ENCODE measurements around the gene ELOB.
A peak's percentile ranks its signal among the peaks of the same experiment; 100 is the strongest.

ELOB gene

GRCh38 chr16:2811703-2812471 is 34.8 kb upstream of the ELOB start:
- no peak for DNase-seq (ENCODE audit: low read depth in 2 of 3, low spot score in 1 of 3)

DNA sequence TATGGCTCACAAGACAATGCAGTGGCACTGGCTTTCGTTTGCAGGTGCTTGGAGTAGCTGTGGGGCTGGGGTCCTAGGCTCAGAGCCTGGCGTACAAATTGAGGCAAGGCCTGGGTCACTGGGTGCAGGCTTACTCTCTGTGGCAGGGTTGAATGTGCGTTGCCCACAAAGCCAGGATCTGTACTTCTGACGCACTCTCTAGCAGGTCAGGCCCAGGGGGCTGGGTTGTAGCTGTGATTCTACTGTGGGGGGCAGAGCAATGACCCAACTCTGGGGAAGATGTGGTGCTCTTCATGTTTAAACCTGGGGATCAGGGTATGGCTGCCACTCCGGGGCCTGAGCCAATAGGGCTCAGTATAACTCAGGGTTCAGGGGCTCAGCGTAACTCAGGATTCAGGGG is 33.6 kb upstream of the ELOB start:
- DNase-seq (ENCODE audit: low read depth in 2 of 3, low spot score in 1 of 3) = no peak

GRCh38 chr16:2809149-2809760 is 32.2 kb upstream of the ELOB start:
- DNase-seq (ENCODE audit: low read depth in 2 of 3, low spot score in 1 of 3) = no peak

DNA sequence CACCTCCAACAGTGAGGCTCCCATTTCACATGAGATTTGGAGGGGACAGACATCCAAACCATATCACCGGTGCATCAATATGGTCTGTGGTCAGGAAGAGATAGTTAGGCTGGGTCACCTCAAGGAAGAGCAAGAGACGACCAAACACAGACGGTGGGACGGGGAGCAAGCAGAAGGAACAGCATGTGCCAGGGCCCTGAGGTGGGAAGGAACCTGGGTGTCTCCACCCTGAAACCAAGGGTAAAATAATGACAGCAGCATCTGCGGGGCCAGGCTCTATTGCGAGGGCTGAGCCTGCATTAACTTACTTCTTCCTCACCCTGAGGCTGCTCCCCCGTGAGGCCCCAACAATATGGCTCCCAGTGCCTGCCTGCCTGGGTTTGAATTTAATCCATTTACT is 31.1 kb upstream of the ELOB start:
- no peak for DNase-seq (ENCODE audit: low read depth in 2 of 3, low spot score in 1 of 3)

DNA sequence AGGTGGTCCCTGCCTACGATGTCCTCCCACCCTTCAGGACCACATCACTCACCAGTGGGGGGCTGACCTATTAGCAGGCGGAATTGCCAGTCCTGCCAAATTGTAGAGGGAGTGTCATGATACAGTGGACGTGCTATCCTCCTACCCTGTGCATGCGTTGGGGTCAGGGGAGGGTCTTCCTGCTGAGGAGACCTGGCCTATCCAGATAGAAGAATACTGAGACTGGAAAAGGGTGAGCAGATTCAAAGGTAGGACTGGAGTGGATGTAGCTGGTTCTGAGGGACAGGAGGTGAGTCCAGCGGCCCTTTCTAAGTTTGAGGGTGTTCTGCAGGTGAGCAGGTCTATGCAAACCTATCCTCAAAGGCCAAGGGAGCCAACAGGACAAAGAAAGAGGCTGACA is 29.2 kb upstream of the ELOB start:
- DNase-seq (ENCODE audit: low read depth in 2 of 3, low spot score in 1 of 3) = no peak

DNA sequence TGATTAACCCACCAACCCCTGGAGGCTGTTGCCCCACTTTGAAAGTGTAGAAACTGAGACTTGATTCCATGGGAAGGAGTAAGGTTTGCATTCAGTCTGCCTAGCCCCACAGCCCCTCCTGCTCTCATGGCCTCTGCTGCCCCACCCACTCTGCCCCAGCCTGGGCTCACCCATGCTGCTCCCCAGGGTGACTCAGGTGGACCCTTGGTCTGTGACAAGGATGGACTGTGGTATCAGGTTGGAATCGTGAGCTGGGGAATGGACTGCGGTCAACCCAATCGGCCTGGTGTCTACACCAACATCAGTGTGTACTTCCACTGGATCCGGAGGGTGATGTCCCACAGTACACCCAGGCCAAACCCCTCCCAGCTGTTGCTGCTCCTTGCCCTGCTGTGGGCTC is 27.6 kb upstream of the ELOB start:
- DNase-seq (ENCODE audit: low read depth in 2 of 3, low spot score in 1 of 3) = no peak

- DNase-seq (ENCODE audit: low read depth in 2 of 3, low spot score in 1 of 3) = no peak
Observed at GRCh38 chr16:2803545-2804195, 26.6 kb upstream of the ELOB start.

DNA sequence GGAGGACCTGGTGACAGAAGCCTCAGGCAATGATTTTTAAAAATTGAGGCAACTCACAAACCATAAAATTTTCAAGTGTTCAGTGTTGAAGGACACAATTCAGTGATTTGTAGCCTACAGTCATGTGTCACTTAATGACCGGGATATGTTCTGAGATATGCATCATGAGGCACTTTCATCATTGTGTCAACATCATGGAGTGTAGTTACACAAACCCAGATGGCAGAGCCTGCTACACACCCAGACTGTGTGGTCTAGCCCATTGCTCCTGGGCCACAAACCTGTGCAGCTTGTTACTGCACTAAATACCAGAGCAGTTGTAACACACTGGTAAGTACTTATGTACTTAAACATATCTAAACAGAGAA is 22.8 kb upstream of the ELOB start:
- DNase-seq (ENCODE audit: low read depth in 2 of 3, low spot score in 1 of 3) = no peak

- no peak for DNase-seq (ENCODE audit: low read depth in 2 of 3, low spot score in 1 of 3)
Observed at GRCh38 chr16:2799205-2799858, 22.3 kb upstream of the ELOB start.

GRCh38 chr16:2798723-2799204 is 21.7 kb upstream of the ELOB start:
- no peak for DNase-seq (ENCODE audit: low read depth in 2 of 3, low spot score in 1 of 3)

DNA sequence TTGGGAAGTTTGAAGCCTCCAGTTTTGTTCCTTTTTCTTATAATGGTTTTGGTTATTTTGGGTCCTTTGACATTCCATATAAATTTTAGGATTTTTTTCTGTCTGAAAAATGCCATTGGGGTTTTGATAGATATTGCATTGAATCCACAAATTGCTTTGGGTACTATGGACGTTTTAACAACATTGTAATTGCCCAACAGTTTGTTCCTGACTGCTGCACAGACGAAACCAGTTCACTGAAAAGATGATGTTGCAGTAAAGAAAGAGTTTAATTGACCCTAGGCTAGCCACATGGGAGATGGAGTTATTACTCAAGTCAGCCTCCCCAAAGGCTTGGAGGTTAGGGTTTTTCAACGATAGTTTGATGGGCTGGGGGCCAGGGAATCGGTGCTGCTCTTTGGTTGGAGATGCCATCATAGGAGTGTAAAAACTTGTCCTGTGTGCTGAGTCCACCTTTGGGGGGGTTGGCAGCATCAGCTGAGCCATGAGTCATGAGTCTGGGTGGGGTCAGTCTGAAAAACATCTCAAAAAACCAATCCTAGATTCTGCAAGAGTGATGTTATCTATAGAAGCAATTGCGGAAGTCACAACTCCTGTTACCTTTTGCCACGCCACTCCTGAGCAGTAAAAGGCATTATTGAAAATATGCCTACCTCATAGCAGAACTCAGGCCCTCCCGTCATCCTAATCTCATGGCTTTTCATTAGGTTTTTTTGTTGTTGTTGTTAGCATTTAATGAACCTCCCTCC is 18.5 kb upstream of the ELOB start:
- DNase-seq (ENCODE audit: low read depth in 2 of 3, low spot score in 1 of 3) = no peak

- no peak for DNase-seq (ENCODE audit: low read depth in 2 of 3, low spot score in 1 of 3)
Observed at GRCh38 chr16:2792940-2793339, 15.9 kb upstream of the ELOB start.

DNA sequence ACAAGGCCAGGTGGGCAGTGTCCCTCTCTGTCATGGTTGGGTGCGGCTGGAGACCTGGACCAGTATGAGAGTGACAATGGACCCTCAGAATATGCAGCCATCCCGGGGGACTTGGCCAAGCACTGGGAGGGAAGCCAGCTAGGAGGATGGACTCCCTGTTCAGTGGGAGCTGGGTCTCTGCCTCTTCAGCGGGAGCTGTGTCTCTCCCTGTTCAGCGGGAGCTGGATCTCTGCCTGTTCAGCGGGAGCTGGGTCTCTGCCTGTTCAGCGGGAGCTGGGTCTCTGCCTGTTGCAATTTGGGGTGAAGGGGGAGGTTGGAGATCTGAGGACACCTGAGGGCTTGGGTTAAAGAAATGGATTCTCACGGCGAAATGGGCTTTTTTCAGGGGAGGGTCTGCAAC is 14.1 kb upstream of the ELOB start:
- DNase-seq (ENCODE audit: low read depth in 2 of 3, low spot score in 1 of 3) = no peak

DNA sequence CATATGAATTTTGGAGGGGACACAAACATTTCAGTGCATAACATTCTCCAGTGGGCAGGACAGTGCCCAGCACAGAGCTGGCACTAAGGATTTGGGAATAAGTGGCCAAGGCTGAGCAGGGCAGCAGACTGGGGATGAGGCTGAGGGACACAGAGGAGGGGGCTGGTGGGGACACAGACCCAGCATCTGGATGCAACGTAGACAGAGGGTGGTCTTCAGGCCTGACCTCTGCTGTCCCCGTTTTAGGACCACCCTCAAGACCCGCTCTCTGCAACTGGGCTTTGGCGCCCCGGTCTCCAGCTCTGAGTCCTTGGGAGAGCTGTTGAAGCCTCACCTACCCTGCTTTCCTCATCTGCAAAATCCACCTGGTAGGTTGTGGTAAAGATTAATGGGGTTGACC is 13.6 kb upstream of the ELOB start:
- no peak for DNase-seq (ENCODE audit: low read depth in 2 of 3, low spot score in 1 of 3)

- no peak for DNase-seq (ENCODE audit: low read depth in 2 of 3, low spot score in 1 of 3)
Observed at GRCh38 chr16:2787961-2788360, 10.9 kb upstream of the ELOB start.

GRCh38 chr16:2787406-2787805 is 10.3 kb upstream of the ELOB start, which contains the start of gene PRSS33:
Gene PRSS33, minus strand, starts transcription at chr16:2787560. Its CDS starts 1,013 bp downstream, at chr16:2786547.
- no peak for DNase-seq (ENCODE audit: low read depth in 2 of 3, low spot score in 1 of 3)

- DNase-seq (ENCODE audit: low read depth in 2 of 3, low spot score in 1 of 3) = no peak
Observed at GRCh38 chr16:2786826-2787151, 9.7 kb upstream of the ELOB start.

DNA sequence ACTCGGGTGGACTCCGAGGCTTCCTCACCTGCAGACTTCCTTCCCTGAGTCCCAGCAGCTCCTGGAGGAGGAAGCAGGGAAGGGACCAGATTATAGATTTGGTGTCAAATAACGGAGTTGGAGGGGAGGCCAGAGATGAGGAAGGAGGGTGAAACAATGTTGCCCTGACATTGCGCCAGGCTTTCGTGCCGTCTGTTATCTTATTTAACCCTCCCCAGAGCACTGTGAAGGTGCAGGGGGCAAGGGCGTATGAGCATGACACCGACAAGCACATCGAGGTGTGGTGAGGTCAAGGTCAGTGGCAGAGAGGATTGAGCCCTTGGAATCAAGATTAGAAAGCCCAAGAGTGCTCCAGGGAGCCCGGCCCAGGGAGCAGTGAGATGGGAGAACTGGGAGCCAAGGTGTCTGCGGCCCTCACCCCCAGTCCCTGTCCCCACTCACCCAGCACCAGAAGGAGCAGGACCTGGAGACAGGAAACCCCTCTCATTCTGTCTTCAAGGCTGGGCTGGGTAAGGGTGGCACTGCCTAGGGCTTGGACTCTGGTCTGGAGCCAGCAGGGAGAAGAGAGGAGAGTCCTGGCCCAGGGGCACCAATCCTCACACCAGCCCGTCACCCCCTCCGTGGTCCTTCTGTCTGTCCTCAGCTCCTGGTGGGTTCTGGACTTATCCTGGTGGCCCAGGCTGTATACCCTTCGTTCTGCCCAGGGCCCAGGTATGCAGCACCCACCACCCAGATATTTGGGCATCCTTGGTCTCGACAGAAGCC is 9.2 kb upstream of the ELOB start:
- DNase-seq (ENCODE audit: low read depth in 2 of 3, low spot score in 1 of 3) = no peak

- DNase-seq (ENCODE audit: low read depth in 2 of 3, low spot score in 1 of 3) = peak in 1 of 3 donors; percentile 23
Observed at GRCh38 chr16:2785101-2785991, 8.3 kb upstream of the ELOB start.

Measured in stimulated activated CD4-positive, alpha-beta T cell treated with anti-CD3 and anti-CD28 coated beads, Interleukin-12 subunit alpha, Interleukin-12 subunit beta, amount 100 ng/mL, for 48 hours (primary cell).